ENCODE data around the gene DLX2.
"Not testable (repeated sequence)": the region's sequence is repeated elsewhere in the genome, so short reads cannot be mapped to it uniquely, and the experiment has no call there.

- TF ChIP-seq, protein P1, sequence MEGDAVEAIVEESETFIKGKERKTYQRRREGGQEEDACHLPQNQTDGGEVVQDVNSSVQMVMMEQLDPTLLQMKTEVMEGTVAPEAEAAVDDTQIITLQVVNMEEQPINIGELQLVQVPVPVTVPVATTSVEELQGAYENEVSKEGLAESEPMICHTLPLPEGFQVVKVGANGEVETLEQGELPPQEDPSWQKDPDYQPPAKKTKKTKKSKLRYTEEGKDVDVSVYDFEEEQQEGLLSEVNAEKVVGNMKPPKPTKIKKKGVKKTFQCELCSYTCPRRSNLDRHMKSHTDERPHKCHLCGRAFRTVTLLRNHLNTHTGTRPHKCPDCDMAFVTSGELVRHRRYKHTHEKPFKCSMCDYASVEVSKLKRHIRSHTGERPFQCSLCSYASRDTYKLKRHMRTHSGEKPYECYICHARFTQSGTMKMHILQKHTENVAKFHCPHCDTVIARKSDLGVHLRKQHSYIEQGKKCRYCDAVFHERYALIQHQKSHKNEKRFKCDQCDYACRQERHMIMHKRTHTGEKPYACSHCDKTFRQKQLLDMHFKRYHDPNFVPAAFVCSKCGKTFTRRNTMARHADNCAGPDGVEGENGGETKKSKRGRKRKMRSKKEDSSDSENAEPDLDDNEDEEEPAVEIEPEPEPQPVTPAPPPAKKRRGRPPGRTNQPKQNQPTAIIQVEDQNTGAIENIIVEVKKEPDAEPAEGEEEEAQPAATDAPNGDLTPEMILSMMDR (IDR thresholded peaks at IDR 0.05), result not testable (repeated sequence)
- TF ChIP-seq POLR2A (IDR thresholded peaks at IDR 0.05), result not testable (repeated sequence)
These were observed 42.6 kb downstream of the DLX2 start for GRCh38 chr2:172060118-172060517.
